HCT116 (cell line): Measurements from ENCODE around the gene HTRA3. TPM values are rescaled to one million over a fixed set of nuclear protein-coding genes. Genes with fewer than 3 reads are reported as not detected.

Experiments
- ATAC-seq: fragments of 200-7000 bp; cut with Tn5 transposase; 2 replicates; pipeline ENCODE4 v1.9.1; 2020; ENCODE audit warnings: mild to moderate bottlenecking, moderate library complexity
- BruUV-seq: library from RNA; stranded (reverse); fragments of 400-500 nt; replicated peaks from 2 replicates; lab custom pipeline; 2021; lab: Mats Ljungman, UMichigan
- CTCF ChIA-PET: fragments of 300-600 bp; sonication (Branson Sonifier 250); formaldehyde crosslinking; loops from one replicate; lab custom pipeline; 2021; ENCODE audit warnings: antibody characterized with exemption; lab: Charles Lee
- POLR2A ChIA-PET: fragments of 300-600, 350-600 bp; sonication (Branson Sonifier 250); formaldehyde crosslinking; loops from one replicate; lab custom pipeline; 2021; ENCODE audit warnings: antibody characterized with exemption; lab: Charles Lee
- RAD21 ChIA-PET, 2 experiments: fragments of 300-600 bp; sonication (Branson Sonifier 250); formaldehyde crosslinking; loops; one replicate each; lab custom pipeline; 2023; ENCODE audit warnings: low total read pairs in 2 of 2; ENCODE audit not compliant: uncharacterized antibody in 2 of 2, unreplicated experiment in 2 of 2, low non-redundant PET in 1 of 2; lab: Charles Lee
- DNase-seq: peaks from one replicate; pipeline ENCODE4 v3.0.0-alpha.2; 2010; ENCODE audit warnings: low read depth, low spot score
- H2AFZ ChIP-seq: fragments of 200-600 bp; shearing (Covaris generic), sonication (generic); 2 replicates; pipeline ENCODE4 v1.6.1; 2017; ENCODE audit warnings: low read depth, mixed run types, mixed read lengths, antibody characterized with exemption, low read length; ENCODE audit not compliant: poor library complexity, severe bottlenecking
- H3K27ac ChIP-seq: 2 replicates; pipeline ENCODE4 v1.5.1; 2012; ENCODE audit warnings: low read depth, low read length
- H3K27me3 ChIP-seq: fragments of 200-600 bp; sonication (generic); 2 replicates; pipeline ENCODE4 v1.6.1; 2016; ENCODE audit warnings: mixed run types, low read length, mixed read lengths; ENCODE audit not compliant: insufficient read depth
- H3K36me3 ChIP-seq, 2 experiments: fragments of 200-500 bp in 1 of 2; fragments of 200-600 bp in 1 of 2; sonication (Bioruptor generic) in 1 of 2; sonication (generic) in 1 of 2; 2 replicates each; pipeline versions ENCODE4 v1.5.1 to v1.6.1; 2014 to 2016; ENCODE audit warnings: low read length in 2 of 2, inconsistent platforms in 1 of 2, mixed read lengths in 1 of 2, mixed run types in 1 of 2; ENCODE audit not compliant: insufficient read depth in 2 of 2, control insufficient read depth in 1 of 2
- H3K4me1 ChIP-seq, 2 experiments: fragments of 200-600 bp in 1 of 2; sonication (generic) in 1 of 2; 2 replicates each; pipeline versions ENCODE4 v1.5.1 to v1.6.1; 2012 to 2017; ENCODE audit warnings: low read length in 2 of 2, inconsistent platforms in 1 of 2, mild to moderate bottlenecking in 1 of 2, mixed read lengths in 1 of 2, mixed run types in 1 of 2, moderate library complexity in 1 of 2; ENCODE audit not compliant: insufficient read depth in 2 of 2, control insufficient read depth in 1 of 2
- H3K4me2 ChIP-seq: fragments of 200-600 bp; sonication (generic); 2 replicates; pipeline ENCODE4 v1.6.1; 2017; ENCODE audit warnings: mixed run types, low read length, mixed read lengths
- H3K4me3 ChIP-seq, 2 experiments: fragments of 200-600 bp in 1 of 2; sonication (generic) in 1 of 2; replicated peaks in 1 of 2; 2 replicates each; pipeline ENCODE4 v1.5.1; 2011 to 2016; ENCODE audit warnings: low read length in 2 of 2, control low read depth in 1 of 2, low read depth in 1 of 2, mild to moderate bottlenecking in 1 of 2, mixed read lengths in 1 of 2, mixed run types in 1 of 2
- H3K79me2 ChIP-seq: fragments of 200-600 bp; sonication (generic); 2 replicates; pipeline ENCODE4 v1.6.1; 2017; ENCODE audit warnings: mild to moderate bottlenecking, mixed run types, low read length, moderate library complexity, mixed read lengths; ENCODE audit not compliant: insufficient read depth
- H3K9ac ChIP-seq: fragments of 200-600 bp; sonication (generic); 2 replicates; pipeline ENCODE4 v1.6.1; 2016; ENCODE audit warnings: low read length, mixed read lengths
- H3K9me2 ChIP-seq: fragments of 200-600 bp; sonication (generic), shearing (Covaris generic); 2 replicates; pipeline ENCODE4 v1.6.1; 2017; ENCODE audit warnings: mixed run types, mild to moderate bottlenecking, moderate library complexity; ENCODE audit not compliant: insufficient read depth
- H3K9me3 ChIP-seq, 2 experiments: fragments of 200-500 bp in 1 of 2; fragments of 200-600 bp in 1 of 2; sonication (Bioruptor generic) in 1 of 2; sonication (generic) in 1 of 2; 2 replicates each; pipeline ENCODE4 v1.6.1; 2014 to 2017; ENCODE audit warnings: low read length in 2 of 2, mixed read lengths in 2 of 2, inconsistent platforms in 1 of 2, low read depth in 1 of 2, mild to moderate bottlenecking in 1 of 2, mixed run types in 1 of 2, moderate library complexity in 1 of 2; ENCODE audit not compliant: control insufficient read depth in 1 of 2, insufficient read depth in 1 of 2
- H4K20me1 ChIP-seq: fragments of 200-600 bp; sonication (generic), shearing (Covaris generic); 2 replicates; pipeline ENCODE4 v1.6.1; 2017; ENCODE audit warnings: mixed run types, mild to moderate bottlenecking, moderate library complexity; ENCODE audit not compliant: insufficient read depth
- EGR1 ChIP-seq: IDR thresholded peaks from 2 replicates; pipeline ENCODE4 v1.6.1; 2012; ENCODE audit warnings: low read depth
- POLR2A ChIP-seq: IDR thresholded peaks from 2 replicates; pipeline ENCODE4 v1.7.0; 2011; ENCODE audit warnings: borderline replicate concordance; ENCODE audit not compliant: insufficient read depth, insufficient read length; ENCODE audit errors: extremely low read depth
- POLR2AphosphoS5 ChIP-seq: IDR thresholded peaks from 2 replicates; pipeline ENCODE4 v1.6.1; 2011; ENCODE audit warnings: mild to moderate bottlenecking, low read depth, low read length, moderate library complexity
- REST ChIP-seq: IDR thresholded peaks from 2 replicates; pipeline ENCODE4 v1.6.1; 2012; ENCODE audit warnings: low read depth
- YY1 ChIP-seq: IDR thresholded peaks from 2 replicates; pipeline ENCODE4 v1.6.1; 2011; ENCODE audit warnings: low read length, low read depth, moderate library complexity, mild to moderate bottlenecking; ENCODE audit not compliant: insufficient replicate concordance; ENCODE audit errors: extremely low read depth
- ZFX ChIP-seq: fragments of 450-650 bp; IDR thresholded peaks from 2 replicates; pipeline ENCODE4 v1.6.1; 2017
- intact Hi-C: fragments of 100-400 bp; cut with micrococcal nuclease; formaldehyde crosslinking; loops from 2 replicates; pipeline ENCODE4 v1.10.0; 2022
- total RNA-seq: library from RNA; stranded (reverse); gene quantifications from one replicate; pipeline ENCODE4 v1.2.1, GENCODE V29; 2021; ENCODE audit not compliant: unreplicated experiment
- TF ChIP-seq, protein P1 (sequence below), 3 experiments: fragments of 200-600 bp in 1 of 3; sonication (generic) in 1 of 3; IDR thresholded peaks in 2 of 3; conservative IDR thresholded peaks in 1 of 3; 2 replicates each; pipeline ENCODE4 v1.5.1; 2012 to 2017; ENCODE audit warnings: low read depth in 2 of 3, low read length in 2 of 3, antibody characterized with exemption in 1 of 3, borderline replicate concordance in 1 of 3, control low read depth in 1 of 3, mild to moderate bottlenecking in 1 of 3, mixed read lengths in 1 of 3, mixed run types in 1 of 3, moderate library complexity in 1 of 3; ENCODE audit not compliant: insufficient read depth in 1 of 3
- TF ChIP-seq, protein P2 (sequence below): IDR thresholded peaks from 2 replicates; pipeline ENCODE4 v1.6.1; 2012

Gene HTRA3
- total RNA-seq, 1 experiment from 2014 or later: not detected

DNA sequence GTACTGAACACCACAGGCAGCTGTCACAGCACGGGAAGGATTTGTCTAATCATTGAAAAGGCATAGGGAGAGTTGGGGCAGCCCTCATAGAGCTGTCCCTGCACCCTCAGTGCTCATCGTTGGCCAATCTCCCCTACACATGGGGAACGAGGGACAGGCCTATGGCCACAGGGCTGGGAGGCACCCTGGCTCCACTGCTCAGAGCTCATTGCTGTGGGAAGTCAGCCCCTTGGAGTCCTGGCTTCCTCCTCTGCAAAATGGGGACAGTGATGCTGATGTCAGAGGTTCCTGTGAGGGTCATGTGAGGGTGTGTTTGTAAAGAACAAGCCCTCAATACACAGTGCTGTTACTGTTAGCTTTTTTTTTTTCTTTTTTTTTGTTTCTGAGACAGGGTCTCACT is 19.3 kb upstream of the HTRA3 start:
- Histone ChIP-seq H3K9me3 (no peaks in the 10 kb centered on the region), H3K9me2 (no peaks in the 10 kb centered on the region), H3K4me1 (no peaks in the 10 kb centered on the region), H3K4me2 (no peak overlapping the region), H4K20me1 (no peaks in the 10 kb centered on the region), H3K36me3 (no peaks in the 10 kb centered on the region), H3K9ac (no peak overlapping the region), H2AFZ (no peak overlapping the region), H3K79me2 (no peaks in the 10 kb centered on the region), H3K4me3 (no peak overlapping the region), H3K27me3 (no peaks in the 10 kb centered on the region), H3K27ac (no peak overlapping the region)
- ATAC-seq (no peak), DNase-seq (no peak)
- intact Hi-C loops: no loop called here
- ChIA-PET CTCF (interaction anchor here (1.4 kb wide), 1 partner anchor 152 kb away, joined by 3 read pairs; no protein-coding TSS in a partner anchor), POLR2A (no interaction called here), RAD21 (no interaction called here)
- BruUV-seq: no TSS peak
- no peak for TF ChIP-seq EGR1
- no peak for TF ChIP-seq POLR2A
- TF ChIP-seq POLR2AphosphoS5: no peak
- TF ChIP-seq ZFX: no peak
- no peak for TF ChIP-seq YY1
- TF ChIP-seq, protein P1, sequence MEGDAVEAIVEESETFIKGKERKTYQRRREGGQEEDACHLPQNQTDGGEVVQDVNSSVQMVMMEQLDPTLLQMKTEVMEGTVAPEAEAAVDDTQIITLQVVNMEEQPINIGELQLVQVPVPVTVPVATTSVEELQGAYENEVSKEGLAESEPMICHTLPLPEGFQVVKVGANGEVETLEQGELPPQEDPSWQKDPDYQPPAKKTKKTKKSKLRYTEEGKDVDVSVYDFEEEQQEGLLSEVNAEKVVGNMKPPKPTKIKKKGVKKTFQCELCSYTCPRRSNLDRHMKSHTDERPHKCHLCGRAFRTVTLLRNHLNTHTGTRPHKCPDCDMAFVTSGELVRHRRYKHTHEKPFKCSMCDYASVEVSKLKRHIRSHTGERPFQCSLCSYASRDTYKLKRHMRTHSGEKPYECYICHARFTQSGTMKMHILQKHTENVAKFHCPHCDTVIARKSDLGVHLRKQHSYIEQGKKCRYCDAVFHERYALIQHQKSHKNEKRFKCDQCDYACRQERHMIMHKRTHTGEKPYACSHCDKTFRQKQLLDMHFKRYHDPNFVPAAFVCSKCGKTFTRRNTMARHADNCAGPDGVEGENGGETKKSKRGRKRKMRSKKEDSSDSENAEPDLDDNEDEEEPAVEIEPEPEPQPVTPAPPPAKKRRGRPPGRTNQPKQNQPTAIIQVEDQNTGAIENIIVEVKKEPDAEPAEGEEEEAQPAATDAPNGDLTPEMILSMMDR (IDR thresholded peaks at IDR 0.05 in 2 of 3, conservative IDR thresholded peaks at IDR 0.05 in 1 of 3; ENCODE audit: borderline replicate concordance in 1 of 3, insufficient read depth in 1 of 3, low read depth in 2 of 3, low read length in 2 of 3): no peak
- TF ChIP-seq, protein P2, sequence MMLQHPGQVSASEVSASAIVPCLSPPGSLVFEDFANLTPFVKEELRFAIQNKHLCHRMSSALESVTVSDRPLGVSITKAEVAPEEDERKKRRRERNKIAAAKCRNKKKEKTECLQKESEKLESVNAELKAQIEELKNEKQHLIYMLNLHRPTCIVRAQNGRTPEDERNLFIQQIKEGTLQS: no peak
- no peak for TF ChIP-seq REST
